ENCODE data around the gene CEP78. TPM values are rescaled to one million over a fixed set of nuclear protein-coding genes. Genes with fewer than 3 reads are reported as not detected.
"Not testable (repeated sequence)": the region's sequence is repeated elsewhere in the genome, so short reads cannot be mapped to it uniquely, and the experiment has no call there.

CEP78 gene
- total RNA-seq, 1 experiment from 2014 or later = 109 TPM

DNA sequence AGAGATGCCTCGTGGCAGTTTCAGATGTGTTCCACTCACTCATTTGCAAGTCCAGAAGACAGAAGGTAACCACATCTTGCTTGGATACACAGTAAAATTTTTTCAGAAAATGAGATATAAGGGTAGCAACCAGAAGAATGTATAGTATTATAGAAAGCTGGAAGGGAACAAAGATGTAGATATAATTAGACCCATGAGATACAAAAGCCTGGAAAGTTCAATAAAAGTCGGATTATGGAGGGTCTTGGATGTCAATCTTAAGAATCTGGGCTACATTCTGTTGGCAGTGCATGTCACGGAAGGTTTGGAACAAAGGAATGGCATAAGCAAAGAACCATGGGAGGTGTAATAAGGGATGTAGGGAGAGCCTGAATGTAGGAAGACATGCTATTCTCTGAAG lies 5.1 kb upstream of the CEP78 start:
- in situ Hi-C loops (cut with HindIII; ENCODE audit: low sequenced_read_pairs) = no loop called here
- no peak for DNase-seq (ENCODE audit: low spot score)

DNA sequence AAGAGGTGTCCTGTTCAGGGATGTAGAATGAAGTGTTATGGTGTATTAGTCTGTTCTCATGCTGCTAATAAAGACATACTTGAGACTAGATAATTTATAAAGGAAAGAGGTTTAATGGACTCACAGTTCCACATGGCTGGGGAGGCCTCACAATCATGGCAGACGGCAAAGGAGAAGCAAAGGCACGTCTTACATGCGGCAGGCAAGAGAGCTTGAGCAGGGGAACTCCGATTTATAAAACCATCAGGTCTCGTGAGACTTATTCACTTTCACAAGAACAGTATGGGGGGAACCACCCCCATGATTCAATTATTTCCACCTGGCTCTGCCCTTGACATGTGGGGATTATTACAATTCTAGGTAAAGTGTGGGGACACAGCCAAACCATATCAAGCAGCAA lies 3.4 kb upstream of the CEP78 start:
- in situ Hi-C loops (cut with HindIII; ENCODE audit: low sequenced_read_pairs); DNase-seq (ENCODE audit: low spot score): not testable (repeated sequence)

DNA sequence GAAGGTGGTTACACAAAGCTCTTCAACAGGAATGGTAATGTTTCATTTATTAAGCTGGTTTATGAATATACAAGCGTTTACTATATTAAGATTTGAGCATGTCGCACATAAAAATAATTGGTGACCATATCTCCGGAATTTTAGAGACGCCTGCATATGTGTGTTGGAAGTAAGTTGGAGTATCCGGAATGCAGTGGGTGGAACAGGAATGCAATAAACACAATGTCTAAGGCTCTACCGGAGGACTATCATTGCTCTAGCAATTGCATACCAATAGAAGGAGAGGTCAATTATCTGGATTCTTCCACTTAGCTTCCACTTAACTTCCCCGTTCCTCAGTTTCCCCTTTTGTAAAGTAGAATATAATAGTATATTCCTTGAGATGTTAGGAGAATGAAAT lies 1.1 kb upstream of the CEP78 start:
- DNase-seq (ENCODE audit: low spot score) = peak; percentile 29
- in situ Hi-C loops (cut with HindIII; ENCODE audit: low sequenced_read_pairs) = no loop called here

DNA sequence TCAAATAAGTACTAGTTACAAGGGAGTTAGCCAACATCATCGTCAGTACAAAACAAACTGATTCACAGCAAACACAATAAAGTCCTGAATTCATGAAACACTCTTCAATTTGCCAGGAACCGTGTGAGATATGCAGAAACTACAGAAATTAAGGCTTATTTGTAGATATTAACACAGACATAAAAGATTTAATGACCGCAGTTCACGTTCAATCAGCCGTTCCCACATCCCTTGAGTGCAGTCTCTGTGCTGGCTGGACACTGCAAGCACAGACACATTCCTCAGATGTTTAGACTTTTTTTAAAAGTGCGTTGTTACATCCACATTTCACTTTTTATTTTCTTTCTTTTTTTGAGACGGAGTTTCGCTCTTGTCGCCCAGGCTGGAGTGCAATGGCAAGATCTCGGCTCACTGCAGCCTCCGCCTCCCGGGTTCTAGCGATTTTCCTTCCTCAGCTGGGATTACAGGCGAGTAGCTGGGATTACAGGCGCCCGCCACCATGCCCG lies 566 bp upstream of the CEP78 start:
- in situ Hi-C loops (cut with HindIII; ENCODE audit: low sequenced_read_pairs) = no loop called here
- DNase-seq (ENCODE audit: low spot score) = peak; percentile 24

DNA sequence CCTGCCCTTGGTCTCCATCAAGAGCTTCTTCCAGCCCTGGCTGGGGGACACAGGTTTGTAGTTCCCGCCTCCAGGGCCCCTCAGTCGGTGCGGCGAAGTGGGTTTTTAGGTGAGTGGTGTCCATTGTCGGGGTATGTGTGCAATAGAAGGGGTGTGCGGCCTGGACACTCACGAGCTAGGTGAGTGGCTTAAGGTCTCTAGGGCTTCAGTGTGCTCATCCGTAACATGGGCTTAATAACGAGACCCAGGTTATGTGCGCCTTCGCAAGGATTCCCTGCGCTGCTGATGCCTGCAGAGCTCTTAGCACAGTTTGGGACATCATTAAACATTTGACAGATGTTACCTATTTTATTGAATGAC lies 656 bp downstream of the CEP78 start:
- DNase-seq (ENCODE audit: low spot score) = peak; percentile 46
- in situ Hi-C loops (cut with HindIII; ENCODE audit: low sequenced_read_pairs) = no loop called here

DNA sequence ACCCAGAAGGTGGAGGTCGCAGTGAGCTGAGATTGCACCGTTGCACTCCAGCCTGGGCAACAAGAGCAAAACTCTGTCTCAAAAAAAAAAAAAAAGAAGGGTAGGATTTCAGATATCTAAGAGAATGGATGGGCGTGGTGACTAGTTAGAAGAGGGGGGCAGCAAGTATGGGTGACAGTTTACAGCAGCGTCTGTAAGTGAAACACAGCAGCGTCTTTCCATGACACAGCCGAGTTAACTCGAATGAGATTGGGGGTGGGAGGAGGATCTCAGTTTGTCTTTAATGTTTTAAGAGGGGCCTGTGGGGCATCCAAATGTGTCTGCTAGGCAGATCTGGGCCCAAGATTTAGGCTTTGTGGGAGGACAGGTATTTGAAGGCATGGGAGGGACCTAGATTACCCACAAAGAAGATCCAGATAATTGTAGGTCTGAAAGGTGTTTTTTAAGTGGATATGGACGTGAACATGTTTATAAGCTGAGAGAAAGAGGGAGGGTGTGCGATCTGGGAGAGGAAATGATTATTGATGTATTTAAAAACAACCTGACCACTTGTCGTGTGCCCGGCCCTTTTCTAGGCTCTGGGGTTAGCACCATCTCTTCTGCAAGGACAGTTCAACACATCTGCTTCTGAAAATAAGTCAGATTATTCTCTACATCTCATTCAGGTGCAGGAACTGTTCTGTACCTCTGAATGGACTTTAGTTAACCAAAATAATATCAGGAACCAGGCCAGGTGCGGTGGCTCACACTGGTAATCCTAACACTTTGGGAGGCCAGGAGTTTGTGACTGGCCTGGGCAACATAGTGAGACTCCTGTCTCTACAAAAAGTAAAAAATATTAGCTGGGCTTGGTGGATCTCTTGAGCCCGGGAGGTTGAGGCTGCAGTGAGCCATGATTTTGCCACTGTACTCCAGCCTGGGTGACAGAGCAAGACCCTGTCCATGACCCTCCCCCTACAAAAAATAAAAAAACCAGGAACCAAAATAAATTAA lies 2.5 kb downstream of the CEP78 start:
- in situ Hi-C loops (cut with HindIII; ENCODE audit: low sequenced_read_pairs) = no loop called here
- DNase-seq (ENCODE audit: low spot score) = no peak

DNA sequence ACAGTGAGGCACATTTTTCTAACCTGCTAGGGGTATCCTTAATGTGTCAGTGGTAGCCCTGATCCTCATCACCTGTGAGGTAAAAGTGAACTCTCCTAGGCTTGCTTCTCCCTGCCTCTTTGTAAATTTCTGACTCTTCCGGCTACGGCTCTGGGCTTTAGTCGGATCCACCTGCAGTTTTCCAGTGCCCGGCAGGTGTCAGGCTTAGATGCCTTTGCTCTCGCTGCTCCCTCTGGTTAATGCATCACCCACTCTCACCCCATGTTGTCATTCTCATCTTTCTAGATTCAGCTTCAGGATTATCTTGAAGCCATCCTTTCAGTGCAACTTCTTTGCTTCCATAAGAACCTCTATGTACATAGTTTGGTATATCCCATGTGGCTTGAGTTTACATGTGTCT lies 3.6 kb downstream of the CEP78 start:
- DNase-seq (ENCODE audit: low spot score) = peak; percentile 80
- in situ Hi-C loops (cut with HindIII; ENCODE audit: low sequenced_read_pairs) = no loop called here

DNA sequence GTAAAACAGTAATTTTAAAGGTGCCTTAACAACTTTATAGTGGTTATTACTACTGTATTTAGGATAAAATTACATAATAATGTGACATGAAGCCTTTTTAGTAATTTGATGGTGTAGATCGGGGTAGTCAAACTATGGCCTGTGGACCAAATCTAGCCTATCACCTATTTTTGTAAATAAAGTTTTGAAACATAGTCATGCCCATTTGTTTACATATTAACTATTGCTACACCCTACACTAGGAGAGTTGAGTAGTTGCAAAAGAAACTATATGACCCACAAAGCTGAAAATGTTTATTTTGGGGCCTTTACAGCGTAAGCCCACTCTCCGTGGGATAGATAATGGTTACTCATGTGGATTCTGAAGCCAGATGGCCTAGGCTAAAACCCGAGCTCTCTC lies 6.2 kb downstream of the CEP78 start:
- DNase-seq (ENCODE audit: low spot score) = no peak
- in situ Hi-C loops (cut with HindIII; ENCODE audit: low sequenced_read_pairs) = no loop called here

DNA sequence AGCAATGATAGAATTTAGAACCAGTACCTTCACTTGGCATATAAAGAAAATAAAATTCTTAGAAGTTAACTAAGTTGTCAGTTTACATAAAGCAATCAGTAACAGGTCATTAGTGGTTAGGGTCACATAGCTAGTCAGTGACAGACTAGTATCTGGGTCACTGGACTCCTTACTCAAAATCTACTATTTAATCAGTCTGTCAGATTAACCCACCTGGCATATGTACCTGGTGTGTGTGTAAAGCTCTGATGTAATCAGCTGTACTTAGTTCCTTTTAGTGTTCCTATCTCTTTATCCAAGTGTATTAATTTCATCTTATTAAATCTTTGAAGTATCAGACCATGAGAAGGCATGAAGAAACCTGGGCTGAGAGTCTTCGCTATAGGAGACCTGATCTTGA lies 7.3 kb downstream of the CEP78 start:
- in situ Hi-C loops (cut with HindIII; ENCODE audit: low sequenced_read_pairs) = no loop called here
- no peak for DNase-seq (ENCODE audit: low spot score)

DNA sequence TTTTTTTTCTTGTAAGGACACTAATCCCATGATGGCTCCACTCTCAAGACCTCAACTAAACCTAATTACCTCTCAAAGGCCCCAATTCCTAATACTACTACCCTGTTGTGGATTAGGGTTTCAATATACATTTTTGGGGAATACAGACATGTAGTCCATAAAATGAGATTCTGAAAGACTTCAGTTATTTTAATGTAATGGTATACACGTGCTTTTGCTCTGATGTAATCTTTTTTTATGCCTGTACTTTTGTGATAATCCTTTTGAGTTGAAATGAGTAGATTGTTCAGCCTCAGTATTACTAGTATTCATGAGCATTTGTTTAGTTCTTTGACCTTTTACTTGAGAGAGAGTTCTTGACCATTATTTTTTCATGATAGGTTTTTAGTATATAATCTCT lies 9.5 kb downstream of the CEP78 start:
- no peak for DNase-seq (ENCODE audit: low spot score)
- in situ Hi-C loops (cut with HindIII; ENCODE audit: low sequenced_read_pairs) = no loop called here

DNA sequence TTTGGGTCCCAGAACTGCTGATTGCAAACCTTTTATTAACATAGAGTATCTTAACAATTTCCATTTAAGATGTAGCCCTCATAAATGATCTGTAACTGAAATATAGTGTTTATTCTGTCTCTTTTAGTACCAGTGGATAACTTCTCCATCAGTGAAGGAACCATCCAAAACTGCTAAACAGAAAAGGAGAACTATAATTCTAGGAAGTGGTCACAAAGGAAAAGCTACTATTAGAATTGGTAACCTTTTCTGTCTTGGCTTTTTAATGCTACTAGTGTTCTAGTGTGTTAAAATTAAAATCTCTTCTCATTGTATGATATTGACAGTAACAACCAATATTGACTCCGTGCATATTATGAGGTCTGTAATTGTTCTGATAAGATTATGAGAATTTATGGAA lies 12.8 kb downstream of the CEP78 start:
- in situ Hi-C loops (cut with HindIII; ENCODE audit: low sequenced_read_pairs) = no loop called here
- DNase-seq (ENCODE audit: low spot score) = no peak

DNA sequence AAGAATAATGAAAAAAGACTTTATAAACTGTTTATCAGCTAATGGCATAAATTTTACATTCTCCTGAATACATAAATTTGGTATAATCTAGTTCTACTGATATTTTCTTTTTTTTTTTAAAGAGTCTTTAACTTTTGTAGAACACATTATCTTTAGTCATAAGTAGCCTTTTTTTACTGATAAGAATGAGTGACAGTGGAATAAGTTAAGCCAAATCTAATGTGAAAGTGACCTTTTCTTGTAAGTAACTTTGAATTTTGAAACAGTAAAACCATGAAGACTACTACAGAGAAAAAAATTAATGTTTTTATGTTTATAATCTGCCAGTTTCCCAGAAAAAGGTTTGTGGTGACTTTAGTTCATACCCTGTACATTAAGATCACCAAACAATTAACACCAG lies 13.7 kb downstream of the CEP78 start:
- no peak for DNase-seq (ENCODE audit: low spot score)
- in situ Hi-C loops (cut with HindIII; ENCODE audit: low sequenced_read_pairs) = no loop called here

DNA sequence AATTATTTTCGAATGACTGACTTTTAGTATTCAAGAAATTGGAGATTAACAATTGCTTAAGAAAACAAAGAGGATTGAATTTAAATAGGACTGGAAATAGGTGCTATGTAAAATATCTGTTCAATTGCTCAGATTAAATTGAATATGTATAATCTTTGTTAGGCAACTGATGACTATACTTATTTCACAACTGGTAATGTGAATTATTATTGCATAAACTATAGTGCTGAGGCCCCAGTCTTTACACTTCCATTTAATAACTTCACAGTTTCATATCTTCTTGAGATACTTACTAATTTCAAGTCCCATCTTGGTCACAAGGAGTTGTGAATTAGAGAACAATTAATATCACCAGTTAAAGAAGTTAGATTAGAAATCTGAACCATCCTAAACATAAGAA lies 16.7 kb downstream of the CEP78 start:
- DNase-seq (ENCODE audit: low spot score) = no peak
- in situ Hi-C loops (cut with HindIII; ENCODE audit: low sequenced_read_pairs) = no loop called here

DNA sequence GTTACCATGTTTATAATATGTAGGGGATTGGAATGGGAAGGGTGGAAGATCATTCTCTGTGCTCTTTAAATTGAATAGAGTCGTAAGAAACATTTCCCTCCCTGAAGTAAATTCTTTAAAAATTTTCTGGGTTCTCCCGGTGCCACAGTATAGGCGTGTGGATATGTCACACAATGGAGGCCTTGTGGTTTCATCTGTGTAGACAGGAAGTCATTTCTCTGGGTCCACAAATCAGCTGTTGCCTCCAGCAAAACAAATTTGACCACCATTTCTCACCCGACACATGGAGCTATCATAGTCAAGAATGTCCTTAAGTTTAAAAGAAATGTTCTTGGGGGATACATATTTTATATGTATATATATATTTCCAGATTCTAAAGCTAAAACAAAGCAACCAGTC lies 17.4 kb downstream of the CEP78 start:
- in situ Hi-C loops (cut with HindIII; ENCODE audit: low sequenced_read_pairs) = no loop called here
- no peak for DNase-seq (ENCODE audit: low spot score)

DNA sequence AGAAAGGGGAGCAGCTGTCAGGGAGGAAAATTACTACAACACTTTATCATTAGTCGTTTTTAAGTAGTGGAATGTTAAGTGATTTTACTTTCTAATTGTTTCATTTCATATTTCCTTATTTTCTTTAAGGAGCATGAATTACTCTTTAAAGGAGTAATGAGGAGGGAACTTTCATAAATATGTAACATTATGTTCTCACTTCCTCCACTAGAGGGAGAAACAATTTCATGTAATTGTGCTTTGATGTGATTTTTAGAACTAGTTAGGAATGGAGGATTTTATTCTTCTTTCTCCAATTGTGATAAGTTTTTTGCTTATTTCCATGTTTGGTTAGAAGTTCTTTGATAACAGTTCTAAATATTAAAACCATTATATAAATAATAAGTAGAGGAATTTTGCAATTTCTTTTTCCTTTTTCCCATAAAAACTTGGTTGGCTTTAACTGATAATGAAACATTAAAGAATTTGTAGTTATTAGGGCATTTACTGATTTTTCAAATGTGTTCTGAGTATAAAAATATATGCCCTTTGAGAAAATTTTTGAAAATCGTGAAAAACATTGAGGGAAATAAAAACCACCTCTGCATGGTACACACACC lies 25.6 kb downstream of the CEP78 start:
- peak; percentile 27 for DNase-seq (ENCODE audit: low spot score)
- in situ Hi-C loops (cut with HindIII; ENCODE audit: low sequenced_read_pairs) = no loop called here

DNA sequence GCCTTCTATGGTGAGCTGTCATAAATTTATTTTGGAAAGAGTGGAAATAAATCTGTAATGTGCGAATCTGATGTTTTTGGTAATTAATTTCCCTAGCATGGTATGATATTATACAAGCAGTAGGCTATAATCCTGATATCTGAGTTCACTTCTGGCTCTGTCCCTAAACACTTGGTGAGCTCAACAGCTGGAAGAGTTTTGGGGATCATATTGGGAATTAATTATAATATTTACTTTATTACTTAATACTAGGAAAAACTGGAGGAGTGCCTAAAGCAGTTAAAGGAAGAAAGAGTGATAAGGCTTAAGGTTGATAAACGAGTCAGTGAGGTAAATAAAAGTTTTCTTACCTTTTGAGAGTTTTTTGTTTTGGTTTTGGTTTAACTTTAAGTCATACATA lies 26.8 kb downstream of the CEP78 start:
- DNase-seq (ENCODE audit: low spot score) = no peak
- in situ Hi-C loops (cut with HindIII; ENCODE audit: low sequenced_read_pairs) = no loop called here

DNA sequence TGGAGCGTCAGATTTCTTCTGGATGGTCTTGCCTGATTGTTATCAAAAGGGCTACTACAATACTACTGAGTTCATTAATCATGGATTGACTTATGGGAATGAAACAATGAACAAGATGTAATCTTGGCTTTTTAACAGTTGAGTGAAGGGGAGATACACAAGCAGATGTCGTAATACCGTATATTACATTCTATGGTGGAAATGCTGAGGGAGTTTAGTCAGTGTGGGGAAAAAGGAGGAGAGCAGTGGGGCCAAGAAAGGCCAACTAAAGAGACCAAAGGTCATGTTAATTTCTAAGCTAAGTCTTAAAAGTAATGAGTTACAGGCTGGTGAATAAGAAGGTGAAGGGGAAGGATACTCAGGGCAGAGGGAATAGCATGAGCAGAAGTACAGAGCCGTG lies 32.0 kb downstream of the CEP78 start:
- in situ Hi-C loops (cut with HindIII; ENCODE audit: low sequenced_read_pairs) = no loop called here
- no peak for DNase-seq (ENCODE audit: low spot score)

DNA sequence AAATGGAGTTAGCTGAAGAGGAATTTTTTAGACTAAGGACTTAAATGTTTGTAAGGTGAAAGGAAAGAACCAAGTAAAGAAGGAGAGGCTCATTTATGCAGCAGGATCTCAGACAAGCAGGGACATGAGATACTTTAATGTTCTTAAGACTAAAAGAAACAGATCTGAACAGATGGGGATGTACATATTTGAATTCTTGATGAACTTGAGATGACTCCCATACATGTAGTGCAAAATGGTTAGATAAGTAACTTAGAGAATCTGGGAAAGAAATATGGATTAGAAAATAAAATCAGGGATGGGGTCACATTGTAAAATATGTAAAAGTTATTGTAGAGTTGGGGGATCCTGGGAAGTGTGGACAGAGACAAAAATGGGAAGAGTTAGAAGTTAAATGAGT lies 33.9 kb downstream of the CEP78 start:
- no peak for DNase-seq (ENCODE audit: low spot score)
- in situ Hi-C loops (cut with HindIII; ENCODE audit: low sequenced_read_pairs) = no loop called here

DNA sequence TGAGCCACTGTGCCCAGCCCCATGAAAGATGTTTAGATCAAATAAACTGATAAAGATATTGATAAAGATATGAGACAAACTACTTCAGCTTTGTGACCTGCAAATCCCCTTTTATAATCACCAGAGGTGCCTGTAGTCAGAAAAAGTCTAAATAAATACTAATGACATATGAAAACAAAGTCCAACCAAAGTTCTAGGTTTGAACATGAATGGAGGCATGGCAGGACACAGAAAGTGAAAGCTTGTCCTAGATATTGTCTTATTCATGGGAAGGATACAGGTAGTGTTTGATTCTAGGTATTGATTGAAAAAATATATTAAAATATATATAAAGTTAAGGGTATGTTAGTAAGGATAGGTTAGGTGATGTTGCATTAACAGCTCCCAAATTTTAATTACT lies 36.4 kb downstream of the CEP78 start:
- DNase-seq (ENCODE audit: low spot score) = no peak
- in situ Hi-C loops (cut with HindIII; ENCODE audit: low sequenced_read_pairs) = no loop called here

DNA sequence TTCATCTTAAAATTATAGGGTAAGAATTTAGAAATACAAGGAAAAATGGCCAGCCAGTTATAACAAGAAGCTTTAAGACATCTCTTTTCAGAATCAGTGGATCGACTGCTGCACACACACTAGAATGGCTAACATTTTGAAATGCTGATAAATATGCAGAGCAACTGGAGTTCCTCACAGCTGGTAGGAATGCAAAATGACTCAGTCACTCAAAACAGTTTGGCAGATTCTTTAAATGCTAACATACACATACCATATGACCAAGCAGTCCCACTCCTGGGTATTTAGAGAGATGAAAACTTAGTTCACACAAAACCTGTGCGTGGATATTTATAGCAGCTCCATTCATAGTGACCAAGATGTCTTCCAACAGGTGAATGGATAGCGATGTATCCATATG lies 37.9 kb downstream of the CEP78 start:
- in situ Hi-C loops (cut with HindIII; ENCODE audit: low sequenced_read_pairs) = no loop called here
- no peak for DNase-seq (ENCODE audit: low spot score)
